GM12874 (cell line): ENCODE measurements around the gene C1R.

Experiments used
- TF ChIP-seq, protein P1 (sequence below): IDR thresholded peaks from 2 replicates; pipeline ENCODE4 v1.5.1; 2011; ENCODE audit warnings: low read depth, mild to moderate bottlenecking, control low read depth, low read length, moderate library complexity; ENCODE audit not compliant: insufficient read depth

Gene C1R

DNA sequence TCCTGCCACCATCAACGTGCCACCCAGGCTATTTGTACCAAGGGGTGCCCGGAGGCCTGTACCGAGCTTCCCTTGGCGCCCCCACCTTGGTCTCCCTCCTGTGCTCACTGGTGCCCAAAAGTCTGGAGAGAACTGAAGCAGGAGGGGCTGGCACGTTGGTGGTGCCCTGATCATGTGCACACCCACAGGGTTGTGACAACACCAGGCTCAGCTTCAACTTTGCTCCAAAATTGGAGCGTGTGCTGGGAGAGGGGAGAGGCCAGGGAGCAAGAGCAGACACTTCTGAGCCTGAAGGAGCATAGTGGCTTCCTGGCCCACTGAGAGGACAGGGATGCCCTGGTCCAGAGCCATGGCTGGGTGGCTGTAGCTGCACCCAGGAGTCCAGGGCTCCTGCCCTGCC lies 60.9 kb downstream of the C1R start:
- TF ChIP-seq, protein P1, sequence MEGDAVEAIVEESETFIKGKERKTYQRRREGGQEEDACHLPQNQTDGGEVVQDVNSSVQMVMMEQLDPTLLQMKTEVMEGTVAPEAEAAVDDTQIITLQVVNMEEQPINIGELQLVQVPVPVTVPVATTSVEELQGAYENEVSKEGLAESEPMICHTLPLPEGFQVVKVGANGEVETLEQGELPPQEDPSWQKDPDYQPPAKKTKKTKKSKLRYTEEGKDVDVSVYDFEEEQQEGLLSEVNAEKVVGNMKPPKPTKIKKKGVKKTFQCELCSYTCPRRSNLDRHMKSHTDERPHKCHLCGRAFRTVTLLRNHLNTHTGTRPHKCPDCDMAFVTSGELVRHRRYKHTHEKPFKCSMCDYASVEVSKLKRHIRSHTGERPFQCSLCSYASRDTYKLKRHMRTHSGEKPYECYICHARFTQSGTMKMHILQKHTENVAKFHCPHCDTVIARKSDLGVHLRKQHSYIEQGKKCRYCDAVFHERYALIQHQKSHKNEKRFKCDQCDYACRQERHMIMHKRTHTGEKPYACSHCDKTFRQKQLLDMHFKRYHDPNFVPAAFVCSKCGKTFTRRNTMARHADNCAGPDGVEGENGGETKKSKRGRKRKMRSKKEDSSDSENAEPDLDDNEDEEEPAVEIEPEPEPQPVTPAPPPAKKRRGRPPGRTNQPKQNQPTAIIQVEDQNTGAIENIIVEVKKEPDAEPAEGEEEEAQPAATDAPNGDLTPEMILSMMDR: no peak
